HG03045 (cell line): ENCODE data around the gene CSPG4.
A peak's percentile ranks its signal among the peaks of the same experiment; 100 is the strongest.
"Not testable (repeated sequence)": the region's sequence is repeated elsewhere in the genome, so short reads cannot be mapped to it uniquely, and the experiment has no call there.

Experiments
- ATAC-seq: cut with Tn5 transposase; IDR thresholded peaks from one replicate; pipeline ENCODE4 v1.9.1; 2021; ENCODE audit warnings: mild to moderate bottlenecking, moderate library complexity; ENCODE audit not compliant: unreplicated experiment

CSPG4 gene

GRCh38 chr15:75725006-75725718, 12.5 kb upstream of the CSPG4 start:
- no peak for ATAC-seq

- peak; percentile 47 for ATAC-seq
Observed at GRCh38 chr15:75723847-75724660, 11.4 kb upstream of the CSPG4 start.

GRCh38 chr15:75723171-75723846, 10.7 kb upstream of the CSPG4 start:
- no peak for ATAC-seq

- ATAC-seq: no peak
Observed at GRCh38 chr15:75721923-75722870, 9.5 kb upstream of the CSPG4 start.

- no peak for ATAC-seq
Observed at GRCh38 chr15:75721480-75721922, 8.9 kb upstream of the CSPG4 start.

- ATAC-seq: no peak
Observed at GRCh38 chr15:75720787-75721479, 8.3 kb upstream of the CSPG4 start.

GRCh38 chr15:75720297-75720696, 7.6 kb upstream of the CSPG4 start:
- ATAC-seq: no peak

GRCh38 chr15:75718328-75718727, 5.7 kb upstream of the CSPG4 start:
- ATAC-seq: no peak

- not testable (repeated sequence) for ATAC-seq
Observed at GRCh38 chr15:75717001-75717400, 4.4 kb upstream of the CSPG4 start.

- ATAC-seq: not testable (repeated sequence)
Observed at GRCh38 chr15:75716249-75716950, 3.8 kb upstream of the CSPG4 start.

GRCh38 chr15:75715312-75715832, 2.7 kb upstream of the CSPG4 start:
- ATAC-seq: not testable (repeated sequence)

GRCh38 chr15:75714195-75714594, 1.5 kb upstream of the CSPG4 start:
- no peak for ATAC-seq

GRCh38 chr15:75713338-75713895, 769 bp upstream of the CSPG4 start:
- ATAC-seq: no peak

GRCh38 chr15:75711495-75711894, 1.2 kb downstream of the CSPG4 start:
- not testable (repeated sequence) for ATAC-seq

GRCh38 chr15:75710874-75711273, 1.8 kb downstream of the CSPG4 start:
- not testable (repeated sequence) for ATAC-seq

GRCh38 chr15:75709458-75709857, 3.2 kb downstream of the CSPG4 start:
- ATAC-seq: not testable (repeated sequence)

- no peak for ATAC-seq
Observed at GRCh38 chr15:75706682-75706954, 6.0 kb downstream of the CSPG4 start.

GRCh38 chr15:75705854-75706681, 6.6 kb downstream of the CSPG4 start:
- ATAC-seq: no peak
